Measurements from ENCODE around the gene EPS15.

GRCh38 chr1:51515982-51516648 lies 3.0 kb downstream of the EPS15 start:
- TF ChIP-seq CTCF (IDR thresholded peaks at IDR 0.05; ENCODE audit: low read length) (no peak), EZH2 (IDR thresholded peaks at IDR 0.05; ENCODE audit: borderline replicate concordance, low read length) (no peak)
